Stimulated activated naive CD4-positive, alpha-beta T cell treated with Interleukin-2 at 50 U/mL for 16 hours (primary cell): ENCODE measurements around the gene RASAL1.

Source experiments
- DNase-seq: peaks from one replicate; lab custom pipeline; 2025; lab: John Stamatoyannopoulos, UW

The RASAL1 gene

GRCh38 chr12:113055594-113056380 lies 79.8 kb downstream of the RASAL1 start:
- no peak for DNase-seq

GRCh38 chr12:113054948-113055486 lies 80.5 kb downstream of the RASAL1 start:
- no peak for DNase-seq

GRCh38 chr12:113052326-113052725 lies 83.2 kb downstream of the RASAL1 start:
- no peak for DNase-seq

GRCh38 chr12:113051759-113052158 lies 83.8 kb downstream of the RASAL1 start:
- DNase-seq: no peak

- no peak for DNase-seq
Observed at GRCh38 chr12:113050795-113051194, 84.8 kb downstream of the RASAL1 start.

- no peak for DNase-seq
Observed at GRCh38 chr12:113049976-113050742, 85.4 kb downstream of the RASAL1 start.
